Loucy (cell line): Measurements from ENCODE around the gene NET1.

Experiments
- H2AFZ ChIP-seq: fragments of 200-600 bp; sonication (generic); 2 replicates; pipeline ENCODE4 v1.6.0; 2016; ENCODE audit warnings: antibody characterized with exemption, mild to moderate bottlenecking, low read length, moderate library complexity
- H3F3A ChIP-seq: fragments of 200-600 bp; 2 replicates; pipeline ENCODE4 v1.6.0; 2016; ENCODE audit warnings: antibody characterized with exemption, low read depth, mild to moderate bottlenecking
- H3K27me3 ChIP-seq: fragments of 200-600 bp; sonication (generic); 2 replicates; pipeline ENCODE4 v1.6.1; 2014; ENCODE audit warnings: low read length, mild to moderate bottlenecking; ENCODE audit not compliant: insufficient read depth, poor library complexity, severe bottlenecking
- H3K36me3 ChIP-seq: fragments of 200-600 bp; sonication (generic); 2 replicates; pipeline ENCODE4 v1.6.1; 2016; ENCODE audit warnings: low read length; ENCODE audit not compliant: insufficient read depth
- H3K4me1 ChIP-seq: fragments of 200-600 bp; sonication (generic); 2 replicates; pipeline ENCODE4 v1.5.1; 2014; ENCODE audit warnings: low read length, mild to moderate bottlenecking; ENCODE audit not compliant: insufficient read depth, poor library complexity, severe bottlenecking
- H3K4me2 ChIP-seq: fragments of 200-600 bp; sonication (generic); 2 replicates; pipeline ENCODE4 v1.6.0; 2014; ENCODE audit warnings: antibody characterized with exemption, low read length, low read depth, mild to moderate bottlenecking; ENCODE audit not compliant: poor library complexity, severe bottlenecking
- H3K4me3 ChIP-seq: fragments of 200-600 bp; sonication (generic); 2 replicates; pipeline ENCODE4 v1.5.1; 2014; ENCODE audit warnings: low read length, mild to moderate bottlenecking, mixed read lengths; ENCODE audit not compliant: poor library complexity, severe bottlenecking
- H3K79me2 ChIP-seq: fragments of 200-600 bp; sonication (generic); 2 replicates; pipeline ENCODE4 v1.6.1; 2014; ENCODE audit warnings: low read length; ENCODE audit not compliant: insufficient read depth
- H3K9ac ChIP-seq: fragments of 200-600 bp; sonication (generic); 2 replicates; pipeline ENCODE4 v1.6.0; 2014; ENCODE audit warnings: mild to moderate bottlenecking, low read depth, low read length, moderate library complexity; ENCODE audit not compliant: poor library complexity, severe bottlenecking
- H3K9me2 ChIP-seq: fragments of 200-600 bp; sonication (generic); replicated peaks from 2 replicates; pipeline ENCODE4 v1.6.1; 2016; ENCODE audit warnings: low read depth, low read length, mixed read lengths
- H3K9me3 ChIP-seq: fragments of 200-600 bp; sonication (generic); 2 replicates; pipeline ENCODE4 v1.6.1; 2014; ENCODE audit warnings: mild to moderate bottlenecking, antibody characterized with exemption, low read length, low read depth; ENCODE audit not compliant: insufficient read depth
- H4K20me1 ChIP-seq: fragments of 200-600 bp; sonication (generic); 2 replicates; pipeline ENCODE4 v1.6.0; 2014; ENCODE audit warnings: antibody characterized with exemption, low read length, mild to moderate bottlenecking; ENCODE audit not compliant: insufficient read depth, poor library complexity, severe bottlenecking
- EZH2phosphoT487 ChIP-seq: fragments of 200-600 bp; IDR thresholded peaks from 2 replicates; pipeline ENCODE4 v1.6.1; 2018; ENCODE audit warnings: antibody characterized with exemption, mild to moderate bottlenecking, moderate library complexity, borderline replicate concordance
- TF ChIP-seq, protein P1 (sequence below): fragments of 200-600 bp; sonication (generic); conservative IDR thresholded peaks from 2 replicates; pipeline ENCODE4 v1.5.1; 2014; ENCODE audit warnings: mild to moderate bottlenecking, antibody characterized with exemption, low read length

The NET1 gene

DNA sequence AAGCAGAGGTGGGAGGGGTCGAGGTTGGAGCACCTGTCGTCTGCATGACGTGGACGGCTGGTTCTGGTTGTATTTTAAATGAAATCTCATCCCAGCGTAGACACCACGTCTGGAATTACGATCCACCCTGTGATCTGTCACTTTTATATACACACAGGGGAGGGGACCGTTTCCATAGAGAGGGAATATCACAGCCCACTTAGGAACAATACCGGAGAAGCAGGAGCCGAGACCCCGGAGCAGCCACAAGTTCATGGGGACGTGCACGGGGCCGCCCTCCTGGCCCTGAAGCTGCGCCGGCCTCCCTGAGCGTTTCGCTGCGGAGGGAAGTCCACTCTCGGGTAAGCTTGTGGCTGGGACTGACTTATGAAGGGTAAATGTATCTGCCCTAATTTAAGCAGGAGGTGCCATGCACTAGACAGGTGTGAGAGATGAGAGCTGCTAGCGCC is 47.4 kb upstream of the NET1 start, which contains the start of gene UCN3:
TSS of gene UCN3 (plus strand) at position 77 of the 449 bp plus-strand sequence. CDS start 8,755 bp downstream, outside the sequence.
- H3K4me2 ChIP-seq: no peak within 1 kb of the TSS
- H3K27me3 ChIP-seq: no peaks in the 10 kb centered on the region
- no peak for TF ChIP-seq EZH2phosphoT487
- TF ChIP-seq, protein P1, sequence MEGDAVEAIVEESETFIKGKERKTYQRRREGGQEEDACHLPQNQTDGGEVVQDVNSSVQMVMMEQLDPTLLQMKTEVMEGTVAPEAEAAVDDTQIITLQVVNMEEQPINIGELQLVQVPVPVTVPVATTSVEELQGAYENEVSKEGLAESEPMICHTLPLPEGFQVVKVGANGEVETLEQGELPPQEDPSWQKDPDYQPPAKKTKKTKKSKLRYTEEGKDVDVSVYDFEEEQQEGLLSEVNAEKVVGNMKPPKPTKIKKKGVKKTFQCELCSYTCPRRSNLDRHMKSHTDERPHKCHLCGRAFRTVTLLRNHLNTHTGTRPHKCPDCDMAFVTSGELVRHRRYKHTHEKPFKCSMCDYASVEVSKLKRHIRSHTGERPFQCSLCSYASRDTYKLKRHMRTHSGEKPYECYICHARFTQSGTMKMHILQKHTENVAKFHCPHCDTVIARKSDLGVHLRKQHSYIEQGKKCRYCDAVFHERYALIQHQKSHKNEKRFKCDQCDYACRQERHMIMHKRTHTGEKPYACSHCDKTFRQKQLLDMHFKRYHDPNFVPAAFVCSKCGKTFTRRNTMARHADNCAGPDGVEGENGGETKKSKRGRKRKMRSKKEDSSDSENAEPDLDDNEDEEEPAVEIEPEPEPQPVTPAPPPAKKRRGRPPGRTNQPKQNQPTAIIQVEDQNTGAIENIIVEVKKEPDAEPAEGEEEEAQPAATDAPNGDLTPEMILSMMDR: no peak
- H3K79me2 ChIP-seq: no peaks in the 10 kb centered on the region
- H3K9ac ChIP-seq: no peak within 1 kb of the TSS
- H3K4me1 ChIP-seq: no peaks in the 10 kb centered on the region
- H2AFZ ChIP-seq: no peak within 1 kb of the TSS
- no peaks in the 10 kb centered on the region for H3K9me2 ChIP-seq
- no peak within 1 kb of the TSS for H3K4me3 ChIP-seq
- no peaks in the 10 kb centered on the region for H4K20me1 ChIP-seq
- no peaks in the 10 kb centered on the region for H3K36me3 ChIP-seq
- H3F3A ChIP-seq: no peaks in the 10 kb centered on the region
- no peaks in the 10 kb centered on the region for H3K9me3 ChIP-seq

- Histone ChIP-seq H3K9me2 (no peaks in the 10 kb centered on the region), H3K36me3 (no peaks in the 10 kb centered on the region), H3F3A (peaks cover 8% of the 10 kb centered on the region; the same call in 1 of the 2 replicates), H3K4me2 (no peak overlapping the region), H4K20me1 (no peaks in the 10 kb centered on the region), H3K9me3 (no peaks in the 10 kb centered on the region), H3K9ac (no peak overlapping the region), H3K27me3 (no peaks in the 10 kb centered on the region), H3K4me3 (no peak overlapping the region), H3K79me2 (no peaks in the 10 kb centered on the region), H3K4me1 (no peaks in the 10 kb centered on the region), H2AFZ (no peak overlapping the region)
- TF ChIP-seq, protein P1: no peak
- TF ChIP-seq EZH2phosphoT487: no peak
Measured at GRCh38 chr10:5365928-5366327, 46.4 kb upstream of the NET1 start.

- Histone ChIP-seq H3K9me3 (no peaks in the 10 kb centered on the region), H3K27me3 (no peaks in the 10 kb centered on the region), H2AFZ (no peak overlapping the region), H3K4me1 (no peaks in the 10 kb centered on the region), H3K4me3 (no peak overlapping the region), H3K9me2 (no peaks in the 10 kb centered on the region), H3K4me2 (no peak overlapping the region), H4K20me1 (no peaks in the 10 kb centered on the region), H3K9ac (no peak overlapping the region), H3F3A (peaks cover 10% of the 10 kb centered on the region; the same call in 1 of the 2 replicates), H3K36me3 (no peaks in the 10 kb centered on the region), H3K79me2 (no peaks in the 10 kb centered on the region)
- no peak for TF ChIP-seq EZH2phosphoT487
- TF ChIP-seq, protein P1: no peak
Measured at GRCh38 chr10:5369362-5370158, 42.8 kb upstream of the NET1 start.
